Measurements from ENCODE around the gene SLC6A11.

Gene SLC6A11

DNA sequence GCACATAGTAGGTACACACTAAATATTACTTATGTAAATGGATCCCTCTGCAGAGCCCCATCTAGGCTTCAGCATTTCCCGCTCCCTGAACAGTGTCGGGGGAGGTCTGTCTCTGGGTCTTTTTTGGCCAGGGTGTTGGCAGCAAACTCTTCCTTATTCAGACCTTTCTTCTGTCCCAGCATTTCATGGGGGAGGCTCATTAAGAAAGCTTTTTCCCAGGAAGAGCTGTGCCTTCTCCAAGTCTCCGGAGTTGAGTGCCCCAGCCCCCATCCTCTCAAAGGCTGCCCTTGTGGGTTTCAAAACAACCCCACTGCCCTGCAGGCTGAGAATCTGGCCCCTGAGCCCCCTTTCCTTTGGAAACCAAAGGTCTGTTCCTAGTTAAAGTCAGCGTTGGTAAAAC is 25.1 kb downstream of the SLC6A11 start:
- no peak for TF ChIP-seq CTCF (IDR thresholded peaks at IDR 0.05)
- no peaks in the 10 kb centered on the region for H3K36me3 ChIP-seq
- intact Hi-C loops (cut with DNase I; ENCODE audit: low total_unique reads): no loop called here
- DNase-seq: no peak
- H3K27me3 ChIP-seq: peaks cover 0 to 17% of the 10 kb centered on the region in 2 donors
- no peak overlapping the region for H3K27ac ChIP-seq
- H3K9me3 ChIP-seq: no peaks in the 10 kb centered on the region
- no peak overlapping the region for H3K4me3 ChIP-seq
- H3K4me1 ChIP-seq: peaks cover 0 to 5% (median 0%) of the 10 kb centered on the region in 4 donors

- Histone ChIP-seq H3K27ac (no peak overlapping the region), H3K27me3 (peaks cover 0 to 26% of the 10 kb centered on the region in 2 donors), H3K4me1 (no peaks in the 10 kb centered on the region), H3K9me3 (no peaks in the 10 kb centered on the region), H3K4me3 (no peak overlapping the region), H3K36me3 (no peaks in the 10 kb centered on the region)
- no peak for TF ChIP-seq CTCF (IDR thresholded peaks at IDR 0.05)
- intact Hi-C loops (cut with DNase I; ENCODE audit: low total_unique reads): no loop called here
- DNase-seq: no peak
Observed at GRCh38 chr3:10843378-10843777, 27.4 kb downstream of the SLC6A11 start.

GRCh38 chr3:10845001-10845761 is 29.2 kb downstream of the SLC6A11 start:
- no peak overlapping the region for H3K27ac ChIP-seq
- no peak overlapping the region for H3K4me3 ChIP-seq
- H3K27me3 ChIP-seq: peaks cover 0 to 14% of the 10 kb centered on the region in 2 donors
- no peaks in the 10 kb centered on the region for H3K4me1 ChIP-seq
- H3K36me3 ChIP-seq: no peaks in the 10 kb centered on the region
- no peak for TF ChIP-seq CTCF (IDR thresholded peaks at IDR 0.05)
- DNase-seq: peak in 1 of 2 donors; percentile 40
- no peaks in the 10 kb centered on the region for H3K9me3 ChIP-seq
- intact Hi-C loops (cut with DNase I; ENCODE audit: low total_unique reads): no loop called here

DNA sequence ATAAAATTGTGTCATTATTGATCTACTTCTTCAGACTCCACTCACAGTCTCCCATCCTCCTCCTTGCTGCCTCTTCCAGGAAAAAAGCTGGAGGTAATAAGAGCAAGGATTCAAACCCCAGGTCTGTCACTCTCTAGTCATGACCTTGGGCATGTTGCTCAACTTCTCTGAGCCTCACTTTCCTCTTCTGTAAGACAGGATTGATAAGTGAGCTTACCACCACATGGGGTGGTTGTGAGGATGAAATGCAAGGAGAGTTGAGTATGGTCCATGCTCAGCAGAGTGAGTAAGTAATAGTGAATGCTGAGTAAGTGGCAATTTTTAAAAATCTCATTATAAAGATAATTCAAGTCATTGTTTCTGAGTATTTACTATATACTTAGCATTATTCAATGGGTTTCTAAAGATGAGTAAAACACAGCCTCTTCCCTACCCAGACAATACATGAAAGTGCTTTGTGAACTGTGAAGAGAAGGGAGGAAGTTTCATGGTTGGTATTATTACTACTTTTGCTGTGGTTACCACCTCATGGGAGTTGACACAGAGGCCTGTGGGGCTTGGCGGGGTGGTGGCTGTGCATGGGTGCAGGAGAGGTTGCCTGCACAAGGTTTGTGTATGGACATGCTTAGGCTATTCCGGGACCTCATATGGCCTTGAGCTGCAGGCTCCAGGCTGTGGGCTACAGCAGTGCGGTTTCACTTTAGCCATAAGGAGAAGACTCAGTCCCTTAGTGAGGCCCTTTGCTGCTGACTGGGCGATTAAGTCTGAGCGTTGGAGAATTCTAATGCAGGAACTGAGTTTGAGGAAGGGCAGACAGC is 30.0 kb downstream of the SLC6A11 start:
- Histone ChIP-seq H3K27me3 (peaks cover 0 to 11% of the 10 kb centered on the region in 2 donors), H3K4me3 (no peak overlapping the region), H3K9me3 (no peaks in the 10 kb centered on the region), H3K36me3 (no peaks in the 10 kb centered on the region), H3K4me1 (no peaks in the 10 kb centered on the region), H3K27ac (no peak overlapping the region)
- intact Hi-C loops (cut with DNase I; ENCODE audit: low total_unique reads): no loop called here
- TF ChIP-seq CTCF (IDR thresholded peaks at IDR 0.05): no peak
- DNase-seq: peak in 1 of 2 donors; percentile 31

DNA sequence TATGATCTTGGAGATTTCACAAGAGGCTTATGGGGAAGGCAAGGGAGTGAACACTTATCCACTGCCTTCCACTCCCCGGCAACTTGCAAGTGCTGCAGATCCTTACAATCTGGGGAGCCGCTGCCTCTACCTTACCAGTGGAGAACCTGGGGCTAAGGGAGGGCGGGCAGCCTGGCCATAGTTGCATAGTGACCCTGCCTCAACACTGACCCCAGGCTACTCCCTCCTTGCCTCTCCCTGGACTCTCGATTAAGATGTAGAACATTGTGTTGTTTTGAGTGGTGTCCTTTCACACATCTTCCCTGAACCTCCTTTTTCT is 30.6 kb downstream of the SLC6A11 start:
- DNase-seq: no peak
- no peak for TF ChIP-seq CTCF (IDR thresholded peaks at IDR 0.05)
- intact Hi-C loops (cut with DNase I; ENCODE audit: low total_unique reads): no loop called here
- Histone ChIP-seq H3K4me3 (no peak overlapping the region), H3K27ac (no peak overlapping the region), H3K27me3 (peaks cover 0 to 11% of the 10 kb centered on the region in 2 donors), H3K36me3 (no peaks in the 10 kb centered on the region), H3K4me1 (no peaks in the 10 kb centered on the region), H3K9me3 (no peaks in the 10 kb centered on the region)

Data from tibial artery (tissue), 4 donors.